H1 (cell line): ENCODE measurements around the gene SLC1A4. TPM values are rescaled to one million over a fixed set of nuclear protein-coding genes. Genes with fewer than 3 reads are reported as not detected.
"Not testable (repeated sequence)": the region's sequence is repeated elsewhere in the genome, so short reads cannot be mapped to it uniquely, and the experiment has no call there.

Experiments used
- CTCF ChIA-PET: fragments of 300-600 bp; sonication (Branson Sonifier 250); formaldehyde crosslinking; loops from one replicate; lab custom pipeline; 2021; ENCODE audit not compliant: partially characterized antibody; lab: Charles Lee
- POLR2A ChIA-PET: fragments of 300-600 bp; sonication (Branson Sonifier 250); formaldehyde crosslinking; loops from one replicate; lab custom pipeline; 2021; ENCODE audit warnings: inconsistent platforms; ENCODE audit not compliant: partially characterized antibody; lab: Charles Lee
- DNase-seq, 2 experiments: peaks; one replicate each; pipeline versions ENCODE4 v3.0.0 to v3.0.0-alpha.2; 2010 to 2022; ENCODE audit warnings: low spot score in 2 of 2, low read depth in 1 of 2, mixed read lengths in 1 of 2
- FAIRE-seq: peaks from 2 replicates; lab custom pipeline; 2011; peaks lifted over from hg19 to GRCh38; lab: Jason Lieb, UNC
- H2AFZ ChIP-seq: 2 replicates; pipeline ENCODE4 v1.8.1; 2012; ENCODE audit warnings: low read length, inconsistent platforms
- H2AK5ac ChIP-seq: 2 replicates; pipeline ENCODE4 v1.6.1; 2013; ENCODE audit warnings: low read depth, low read length
- H2BK120ac ChIP-seq: replicated peaks from 2 replicates; pipeline ENCODE3; 2013; ENCODE audit warnings: low read depth, low read length, inconsistent platforms
- H2BK12ac ChIP-seq: 2 replicates; pipeline ENCODE4 v1.6.1; 2013; ENCODE audit warnings: low read depth, low read length
- H2BK15ac ChIP-seq: 2 replicates; pipeline ENCODE4 v1.6.1; 2013; ENCODE audit warnings: low read length
- H2BK20ac ChIP-seq: 2 replicates; pipeline ENCODE4 v1.6.1; 2013; ENCODE audit warnings: low read length
- H2BK5ac ChIP-seq: 2 replicates; pipeline ENCODE4 v1.6.1; 2013; ENCODE audit warnings: low read depth, low read length
- H3K14ac ChIP-seq: 2 replicates; pipeline ENCODE4 v1.6.1; 2013; ENCODE audit warnings: inconsistent platforms; ENCODE audit not compliant: insufficient read length
- H3K18ac ChIP-seq: 2 replicates; pipeline ENCODE4 v1.6.1; 2013; ENCODE audit warnings: low read length; ENCODE audit errors: extremely low read depth
- H3K23ac ChIP-seq: 2 replicates; pipeline ENCODE4 v1.6.1; 2013; ENCODE audit warnings: inconsistent platforms; ENCODE audit not compliant: insufficient read length
- H3K23me2 ChIP-seq: 2 replicates; pipeline ENCODE4 v1.6.1; 2013; ENCODE audit warnings: low read depth, low read length
- H3K27ac ChIP-seq: 2 replicates; pipeline ENCODE4 v1.6.1; 2011; ENCODE audit warnings: low read depth, low read length, inconsistent platforms
- H3K27me3 ChIP-seq, 4 experiments: replicated peaks in 1 of 4; 1 replicate in 1 of 4; 2 replicates in 3 of 4; pipeline versions ENCODE4 v1.6.1 to v1.8.1; 2011 to 2013; ENCODE audit warnings: low read length in 3 of 4, mild to moderate bottlenecking in 3 of 4, inconsistent platforms in 2 of 4, mixed read lengths in 2 of 4, moderate library complexity in 1 of 4; ENCODE audit not compliant: control insufficient read depth in 3 of 4, insufficient read depth in 3 of 4; ENCODE audit errors: extremely low read depth in 1 of 4
- H3K36me3 ChIP-seq, 4 experiments: 2 replicates each; pipeline versions ENCODE4 v1.6.1 to v1.8.1; 2011 to 2013; ENCODE audit warnings: mild to moderate bottlenecking in 4 of 4, low read length in 3 of 4, moderate library complexity in 2 of 4, control low read depth in 1 of 4, inconsistent platforms in 1 of 4; ENCODE audit not compliant: insufficient read depth in 4 of 4, control insufficient read depth in 2 of 4
- H3K4ac ChIP-seq: replicated peaks from 2 replicates; pipeline ENCODE3; 2013; ENCODE audit warnings: low read length, low read depth, mixed read lengths, inconsistent platforms; ENCODE audit not compliant: insufficient read length
- H3K4me1 ChIP-seq, 4 experiments: replicated peaks in 1 of 4; 1 replicate in 1 of 4; 2 replicates in 3 of 4; pipeline versions ENCODE4 v1.6.1 to v1.8.1; 2011 to 2013; ENCODE audit warnings: low read length in 3 of 4, inconsistent platforms in 2 of 4, mixed read lengths in 1 of 4; ENCODE audit not compliant: insufficient read depth in 4 of 4, control insufficient read depth in 3 of 4
- H3K4me2 ChIP-seq, 2 experiments: 2 replicates each; pipeline versions ENCODE4 v1.6.1 to v1.8.1; 2011 to 2013; ENCODE audit warnings: low read depth in 2 of 2, low read length in 2 of 2, control low read depth in 1 of 2, inconsistent platforms in 1 of 2, mild to moderate bottlenecking in 1 of 2; ENCODE audit not compliant: insufficient read depth in 1 of 2
- H3K4me3 ChIP-seq, 4 experiments: fragments of 200-600, 300-600 bp in 1 of 4; sonication (generic), shearing (Covaris generic), sonication (Bioruptor Twin) in 1 of 4; 2 replicates each; pipeline versions ENCODE4 v1.5.1 to v1.8.1; 2011 to 2016; ENCODE audit warnings: low read length in 4 of 4, low read depth in 3 of 4, control low read depth in 2 of 4, inconsistent platforms in 2 of 4, mild to moderate bottlenecking in 2 of 4, mixed read lengths in 1 of 4, moderate library complexity in 1 of 4; ENCODE audit not compliant: insufficient read depth in 2 of 4; ENCODE audit errors: extremely low read depth in 1 of 4
- H3K56ac ChIP-seq: replicated peaks from 2 replicates; pipeline ENCODE3; 2013; ENCODE audit warnings: low read depth, mild to moderate bottlenecking, mixed read lengths, low read length, inconsistent platforms; ENCODE audit not compliant: insufficient read length
- H3K79me1 ChIP-seq: 2 replicates; pipeline ENCODE4 v1.6.1; 2013; ENCODE audit warnings: low read depth, low read length, control low read depth
- H3K79me2 ChIP-seq, 2 experiments: 2 replicates each; pipeline versions ENCODE4 v1.6.1 to v1.8.1; 2012 to 2013; ENCODE audit warnings: low read length in 2 of 2, mild to moderate bottlenecking in 2 of 2, inconsistent platforms in 1 of 2; ENCODE audit not compliant: insufficient read depth in 2 of 2, control insufficient read depth in 1 of 2
- H3K9ac ChIP-seq, 4 experiments: replicated peaks in 1 of 4; 1 replicate in 1 of 4; 2 replicates in 3 of 4; pipeline versions ENCODE4 v1.6.1 to v1.8.1; 2011 to 2013; ENCODE audit warnings: low read depth in 3 of 4, low read length in 3 of 4, control low read depth in 2 of 4, mild to moderate bottlenecking in 2 of 4, moderate library complexity in 2 of 4, inconsistent platforms in 1 of 4; ENCODE audit errors: extremely low read depth in 1 of 4
- H3K9me3 ChIP-seq, 2 experiments: 2 replicates each; pipeline versions ENCODE4 v1.6.1 to v1.8.1; 2012 to 2013; ENCODE audit warnings: mild to moderate bottlenecking in 2 of 2, moderate library complexity in 2 of 2, control low read depth in 1 of 2, inconsistent platforms in 1 of 2, low read depth in 1 of 2, low read length in 1 of 2, mixed read lengths in 1 of 2; ENCODE audit not compliant: insufficient read depth in 2 of 2
- H4K20me1 ChIP-seq, 2 experiments: replicated peaks in 1 of 2; 2 replicates each; pipeline versions ENCODE3 to v1.8.1; 2011 to 2013; ENCODE audit warnings: inconsistent platforms in 2 of 2, low read length in 2 of 2, mild to moderate bottlenecking in 1 of 2; ENCODE audit not compliant: insufficient read depth in 2 of 2, control insufficient read depth in 1 of 2
- H4K5ac ChIP-seq: 2 replicates; pipeline ENCODE4 v1.6.1; 2013; ENCODE audit warnings: low read length, low read depth, mixed read lengths, inconsistent platforms; ENCODE audit not compliant: insufficient read length
- H4K8ac ChIP-seq: 2 replicates; pipeline ENCODE4 v1.8.0; 2013; ENCODE audit warnings: mild to moderate bottlenecking, moderate library complexity, low read length, inconsistent platforms; ENCODE audit not compliant: insufficient read depth; ENCODE audit errors: extremely low read depth
- H4K91ac ChIP-seq: replicated peaks from 2 replicates; pipeline ENCODE3; 2013; ENCODE audit warnings: low read length, mixed read lengths, inconsistent platforms; ENCODE audit not compliant: insufficient read length
- WGBS, 2 experiments: shearing (Covaris generic) in 1 of 2; methylation state at CpG; one replicate each; pipeline versions ENCODE4 v1.1.6 to v1.1.7; 2013 to 2015; ENCODE audit warnings: low lambda C conversion rate in 2 of 2, mixed read lengths in 2 of 2, inconsistent platforms in 1 of 2, low coverage in 1 of 2, missing lambda C conversion rate in 1 of 2; ENCODE audit not compliant: insufficient replicate concordance in 2 of 2, insufficient coverage in 1 of 2, insufficient read length in 1 of 2; ENCODE audit errors: extremely low coverage in 1 of 2, missing lambda C conversion rate in 1 of 2; 5-methylcytosine and 5-hydroxymethylcytosine counted together
- polyA plus RNA-seq, 7 experiments: library from polyadenylated mRNA; depleted of rRNA in 3 of 7; stranded (reverse) in 5 of 7; unstranded in 2 of 7; fragments of >200 nt in 5 of 7; fragments of 200-250 nt in 2 of 7; gene quantifications; 1 replicate in 5 of 7; 2 replicates in 1 of 7; 4 replicates in 1 of 7; pipeline versions ENCODE4 v1.2.1 to v1.2.3, GENCODE V29; 2011 to 2013; ENCODE audit warnings: missing spikeins in 2 of 7, mixed read lengths in 2 of 7
- total RNA-seq: library from RNA; stranded (reverse); fragmentation: NEBNext Ultra II Directional; extraction: Animal tissue kit (Norgen Biotek cat#: 25700); gene quantifications from 2 replicates; pipeline ENCODE4 v1.2.1, GENCODE V29; 2021

Gene SLC1A4
- total and polyA plus RNA-seq, 2 of the 8 experiments (the other 6 are each of a cell fraction or from before 2014, with no cell fraction given): 0.44 to 0.86 TPM

DNA sequence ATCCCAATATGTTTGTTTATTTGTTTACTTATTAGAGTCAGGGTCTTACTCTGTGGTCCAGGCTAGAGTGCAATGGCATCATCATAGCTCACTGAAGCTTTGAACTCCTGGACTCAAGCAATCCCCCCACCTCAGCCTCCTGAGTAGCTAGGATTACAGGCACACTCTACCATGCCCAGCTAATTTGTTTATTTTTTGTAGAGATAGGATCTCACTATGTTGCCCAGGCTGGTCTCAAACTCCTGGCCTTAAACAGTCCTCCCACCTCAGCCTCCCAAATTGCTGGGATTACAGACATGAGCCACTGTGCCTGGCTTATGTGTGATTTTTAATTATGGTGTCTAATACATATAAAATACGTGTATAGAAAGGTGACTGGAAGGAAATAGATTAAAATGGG, 31.1 kb downstream of the SLC1A4 start:
- H3K79me2 ChIP-seq, H3K9me3 ChIP-seq, H2BK20ac ChIP-seq, H3K9ac ChIP-seq, H3K23ac ChIP-seq, DNase-seq, H3K27ac ChIP-seq, H3K4ac ChIP-seq, H2AK5ac ChIP-seq, H4K5ac ChIP-seq, H4K8ac ChIP-seq, H2AFZ ChIP-seq, H3K36me3 ChIP-seq, H4K20me1 ChIP-seq, H3K27me3 ChIP-seq, H3K4me1 ChIP-seq, FAIRE-seq, H4K91ac ChIP-seq, H2BK120ac ChIP-seq, H3K23me2 ChIP-seq, H2BK12ac ChIP-seq, H3K4me2 ChIP-seq, H3K18ac ChIP-seq, H3K4me3 ChIP-seq, H3K79me1 ChIP-seq, H2BK5ac ChIP-seq, H2BK15ac ChIP-seq, H3K14ac ChIP-seq, H3K56ac ChIP-seq: not testable (repeated sequence)
- ChIA-PET POLR2A (interaction anchor here (0.8 to 1.5 kb wide), 2 partner anchors 36 to 102 kb away, joined by 3 read pairs; partner anchors contain the start of gene CEP68), CTCF (interaction anchor here (0.6 to 2.9 kb wide), 5 partner anchors 9 to 103 kb away, joined by 3 to 7 read pairs (median 4); no protein-coding TSS in a partner anchor)
- 100% methylated on average over 1 of the region's 1 CpG; no CpG with 5 or more reads in 1 of the 2 experiments for WGBS, 2 experiments
